ENCODE data around the gene WNT6.
"Not testable (repeated sequence)": the region's sequence is repeated elsewhere in the genome, so short reads cannot be mapped to it uniquely, and the experiment has no call there.

Gene WNT6

GRCh38 chr2:218831378-218831990 is 28.1 kb upstream of the WNT6 start, which contains the start of gene PRKAG3:
Gene PRKAG3 (minus strand): TSS chr2:218831803.
- DNase-seq = no peak

DNA sequence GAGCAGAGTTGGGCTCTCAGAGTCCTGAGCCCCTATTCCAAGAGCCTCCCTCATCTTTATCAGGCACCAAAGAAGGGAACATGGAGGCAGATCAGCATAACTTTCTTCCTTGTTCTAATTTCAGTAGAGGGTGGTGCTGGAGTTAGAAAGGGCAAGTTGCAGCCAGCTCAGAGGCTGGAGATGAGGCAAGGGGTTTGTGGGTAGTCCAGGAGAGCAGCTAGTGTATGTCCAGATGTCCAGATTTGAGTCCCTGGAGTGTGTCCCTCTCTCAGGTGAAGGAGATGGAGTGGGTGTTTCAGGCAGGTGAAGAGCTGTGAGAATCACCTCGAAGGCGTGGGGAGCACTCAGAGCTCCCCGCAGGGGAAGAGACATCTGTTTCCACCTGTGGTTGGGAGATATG is 27.5 kb upstream of the WNT6 start:
- no peak for DNase-seq

- no peak for DNase-seq
These were observed 27.1 kb upstream of the WNT6 start for GRCh38 chr2:218832520-218832919.

DNA sequence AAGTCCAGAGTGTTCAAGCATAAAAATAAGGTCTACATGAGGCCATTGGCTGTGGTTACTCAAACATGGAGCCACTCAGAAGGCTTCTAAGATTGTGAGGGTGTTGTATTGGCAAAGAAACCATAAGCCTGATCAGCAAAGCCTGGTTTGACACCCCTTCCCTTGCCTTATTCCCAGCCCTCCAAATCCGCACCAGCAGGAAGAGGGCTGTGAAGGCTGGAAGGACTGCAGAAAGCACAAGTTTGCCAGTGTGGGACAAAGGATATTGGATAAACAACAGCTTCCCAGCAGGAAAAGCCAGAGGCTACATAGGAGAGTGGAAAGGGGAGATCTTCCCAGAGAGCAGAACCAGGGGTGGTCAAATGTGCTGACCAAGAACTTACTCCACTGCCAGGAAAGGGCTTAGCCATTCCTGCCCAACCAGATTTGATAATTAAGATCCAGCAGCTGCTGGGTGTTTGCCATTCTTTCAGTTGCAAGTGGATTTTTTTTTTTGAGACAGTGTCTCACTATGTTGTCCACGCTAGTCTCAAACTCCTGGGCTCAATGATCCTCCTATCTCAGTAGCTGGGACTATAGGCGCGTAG is 26.5 kb upstream of the WNT6 start:
- no peak for DNase-seq

DNA sequence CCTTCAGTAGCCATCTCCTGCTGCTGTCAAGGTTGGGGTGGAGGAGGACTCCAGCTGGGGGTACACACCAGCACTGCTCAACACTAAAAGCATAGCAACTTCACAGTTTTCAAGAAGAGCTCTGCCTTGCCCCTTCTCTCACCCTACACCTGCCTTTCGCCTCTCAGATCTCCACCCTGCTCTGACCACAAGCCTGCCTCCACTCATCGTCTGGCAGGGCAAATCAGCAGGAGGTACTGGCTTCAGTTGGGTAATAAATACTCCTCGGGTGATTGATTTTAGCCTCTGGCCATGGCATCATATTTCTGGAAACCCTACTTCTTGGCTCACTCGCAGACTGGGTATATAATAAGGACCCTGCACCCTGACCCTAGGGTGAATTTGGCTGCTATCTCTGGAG is 24.9 kb upstream of the WNT6 start:
- DNase-seq = no peak

DNA sequence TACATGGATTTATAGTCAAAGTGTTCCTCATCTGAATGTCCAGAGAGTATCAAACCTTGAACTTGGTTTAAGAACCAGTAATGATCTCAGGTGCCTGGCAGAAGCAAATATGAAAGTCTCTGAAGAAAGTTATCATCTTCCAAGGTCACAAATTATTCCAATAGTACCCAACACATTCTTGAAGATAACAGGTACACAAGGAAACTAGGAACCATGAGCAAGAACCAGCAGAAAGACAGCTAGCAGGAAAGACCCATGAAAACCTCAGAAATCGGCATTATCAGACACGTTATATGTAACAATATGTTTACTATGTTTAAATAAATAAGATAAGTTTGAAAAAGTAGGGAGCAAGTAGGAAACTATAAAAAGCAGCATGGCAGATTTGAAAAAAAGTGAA is 22.1 kb upstream of the WNT6 start:
- DNase-seq = no peak

GRCh38 chr2:218839430-218839829 is 20.2 kb upstream of the WNT6 start:
- DNase-seq = no peak

DNA sequence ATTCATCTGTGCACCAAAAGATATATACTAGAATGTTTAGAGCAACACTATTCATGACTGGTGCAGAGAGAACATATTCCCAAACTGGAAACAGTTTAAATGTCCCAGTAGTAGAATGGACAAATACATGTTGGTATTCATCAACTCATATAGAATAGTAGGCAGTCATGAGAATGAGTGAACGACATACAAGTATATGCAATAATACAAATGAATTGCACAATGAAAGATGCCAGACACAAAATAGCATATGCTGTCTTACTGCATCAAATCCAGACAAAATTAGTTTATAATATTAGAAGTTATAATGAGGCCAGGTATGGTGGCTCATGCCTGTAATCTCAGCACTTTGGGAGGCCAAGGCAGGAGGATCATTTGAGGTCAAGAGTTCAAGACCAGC is 19.7 kb upstream of the WNT6 start:
- no peak for DNase-seq

- DNase-seq = not testable (repeated sequence)
These were observed 15.3 kb upstream of the WNT6 start for GRCh38 chr2:218844334-218844733.

- not testable (repeated sequence) for DNase-seq
These were observed 12.6 kb upstream of the WNT6 start for GRCh38 chr2:218846963-218847362.

- no peak for DNase-seq
These were observed 9.9 kb upstream of the WNT6 start for GRCh38 chr2:218849721-218850120.

DNA sequence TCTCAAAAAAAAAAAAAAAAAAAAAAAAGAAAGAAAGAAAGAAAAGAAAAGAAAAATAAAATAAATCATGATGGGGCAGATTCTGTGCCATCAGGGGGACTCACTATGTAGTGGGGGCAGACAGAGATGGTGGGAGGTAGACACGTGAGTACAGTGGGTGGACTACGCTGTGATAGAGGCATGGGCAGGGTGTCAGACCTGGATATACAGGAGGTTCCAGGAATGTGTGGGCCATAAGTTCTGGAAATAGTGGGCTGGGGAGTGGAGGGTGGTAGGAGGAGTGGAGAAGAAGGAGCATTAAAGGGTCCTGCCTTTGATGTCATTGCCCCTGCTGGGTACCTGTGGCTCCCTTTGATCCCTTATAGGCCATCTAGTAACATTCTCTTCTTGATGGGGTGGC is 8.8 kb upstream of the WNT6 start:
- DNase-seq = peak in 1 of 2 experiments; percentile 7

GRCh38 chr2:218851286-218851685 is 8.3 kb upstream of the WNT6 start:
- no peak for DNase-seq

GRCh38 chr2:218852911-218853667 is 6.5 kb upstream of the WNT6 start:
- DNase-seq = peak; percentile 76 to 77

DNA sequence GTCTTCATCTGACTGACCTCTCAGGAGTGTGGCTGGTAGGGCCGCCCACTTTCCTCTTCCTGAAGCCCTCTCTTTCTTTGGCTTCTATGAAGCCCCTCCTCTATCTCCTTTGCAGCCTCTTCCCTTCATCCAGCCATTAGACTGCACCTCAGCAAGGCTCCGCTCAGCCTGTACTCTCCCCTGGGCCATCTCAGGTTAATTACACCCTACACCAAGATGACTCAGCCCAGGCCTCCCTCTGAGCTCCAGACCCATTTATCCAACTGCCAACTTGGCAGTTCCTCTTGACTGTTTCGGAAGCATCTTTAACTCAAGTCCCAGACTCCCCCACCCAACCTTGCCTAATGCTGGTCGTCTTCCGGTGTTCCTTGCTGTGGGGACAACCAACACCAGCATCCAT is 5.8 kb upstream of the WNT6 start:
- no peak for DNase-seq

DNA sequence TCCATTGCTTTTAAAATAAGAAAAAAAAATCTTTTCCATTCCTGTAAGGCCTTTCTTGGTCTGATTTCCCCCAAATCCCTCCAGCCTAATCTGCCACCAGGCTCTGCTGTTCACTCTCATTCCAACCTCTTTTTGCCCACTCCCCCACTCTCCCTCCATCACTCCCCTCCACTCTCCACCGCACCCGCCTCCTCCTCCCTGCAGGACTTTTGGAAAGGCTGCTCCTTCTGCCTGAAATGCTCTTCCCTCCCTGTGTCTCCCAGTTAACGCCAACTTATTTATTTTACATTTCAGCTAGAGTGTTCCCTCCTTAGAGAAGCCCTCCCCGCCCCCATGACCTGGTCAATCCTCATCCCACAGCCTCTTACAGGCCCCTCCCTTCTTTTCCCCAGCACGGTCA is 4.7 kb upstream of the WNT6 start:
- DNase-seq = no peak

DNA sequence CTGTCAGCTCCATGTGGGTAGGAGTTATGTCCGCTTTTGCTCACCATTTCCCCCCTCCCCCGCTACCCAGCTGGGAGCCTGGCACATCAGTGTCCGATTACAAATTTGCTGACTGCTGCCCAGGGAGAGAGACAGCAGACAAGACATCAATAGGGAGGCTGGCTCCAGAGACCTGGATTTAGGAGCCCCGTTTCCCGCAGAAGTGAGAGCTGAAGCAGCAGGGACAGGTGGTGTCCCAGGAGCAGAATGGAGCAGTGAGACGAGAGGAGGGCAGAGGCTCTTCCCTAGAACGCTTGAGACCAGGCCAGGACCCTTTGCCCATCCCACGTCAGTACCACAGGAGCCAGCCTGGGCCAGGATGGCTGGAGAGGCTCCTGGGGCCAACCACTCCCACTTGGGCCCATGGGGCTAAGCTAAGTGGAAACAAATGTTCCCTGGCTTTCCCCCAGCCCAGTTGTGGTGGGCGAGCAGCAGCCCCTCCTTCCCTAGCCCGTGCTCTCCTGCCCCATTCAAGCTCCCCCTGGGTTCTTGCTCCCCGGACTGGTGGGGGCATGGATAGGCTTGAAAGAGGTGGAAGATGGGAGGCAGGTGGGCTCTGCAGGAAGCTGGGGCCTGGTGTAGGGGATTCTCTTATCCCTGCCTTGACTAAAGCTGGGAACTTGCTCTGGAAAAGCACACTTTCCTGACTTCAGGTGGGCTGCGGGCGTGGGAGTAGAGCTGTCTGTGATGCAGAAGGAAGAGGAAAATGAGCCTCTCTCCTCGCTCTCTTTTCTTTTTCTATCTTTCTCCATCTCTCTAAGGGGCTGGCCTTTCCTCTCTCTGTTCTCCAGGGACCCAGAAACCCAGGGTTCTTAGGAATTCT is 4.1 kb upstream of the WNT6 start:
- no peak for DNase-seq

DNA sequence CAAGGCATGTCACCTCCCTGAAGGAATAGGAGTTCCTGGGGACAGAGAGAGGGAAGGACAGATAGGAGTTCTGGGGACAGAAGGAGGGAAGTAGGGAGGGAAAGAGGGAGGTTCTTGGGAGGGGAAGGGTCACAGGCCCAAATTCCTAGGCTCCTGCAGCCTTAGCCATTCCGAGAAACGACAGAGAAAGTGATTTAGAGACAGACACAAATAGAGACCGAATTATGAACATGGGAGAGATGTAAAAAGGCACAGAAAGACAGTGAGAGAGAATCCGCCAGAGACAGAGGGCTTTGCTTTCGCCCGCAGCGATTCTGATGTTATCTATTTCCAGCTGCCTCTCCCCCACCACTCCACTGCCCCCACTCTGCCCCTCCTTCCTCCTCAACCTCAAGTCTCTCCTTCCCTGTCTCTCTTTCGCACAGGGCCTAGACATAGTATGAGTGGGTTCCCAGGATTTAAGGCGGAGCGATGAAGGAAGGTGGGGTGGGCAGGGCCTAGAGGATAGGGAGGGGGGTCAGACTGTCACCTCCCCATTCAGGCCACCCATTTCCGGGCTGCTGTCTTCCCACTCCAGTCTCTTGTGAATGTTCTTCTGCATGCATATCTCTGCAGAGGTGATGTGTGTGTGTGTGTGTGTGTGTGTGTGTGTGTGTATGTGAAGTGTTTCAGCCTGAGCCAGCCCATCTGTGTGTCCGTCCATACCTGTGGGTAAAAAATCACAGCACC is 3.3 kb upstream of the WNT6 start:
- DNase-seq = no peak

- no peak for DNase-seq
These were observed 2.7 kb upstream of the WNT6 start for GRCh38 chr2:218856896-218857243.

DNA sequence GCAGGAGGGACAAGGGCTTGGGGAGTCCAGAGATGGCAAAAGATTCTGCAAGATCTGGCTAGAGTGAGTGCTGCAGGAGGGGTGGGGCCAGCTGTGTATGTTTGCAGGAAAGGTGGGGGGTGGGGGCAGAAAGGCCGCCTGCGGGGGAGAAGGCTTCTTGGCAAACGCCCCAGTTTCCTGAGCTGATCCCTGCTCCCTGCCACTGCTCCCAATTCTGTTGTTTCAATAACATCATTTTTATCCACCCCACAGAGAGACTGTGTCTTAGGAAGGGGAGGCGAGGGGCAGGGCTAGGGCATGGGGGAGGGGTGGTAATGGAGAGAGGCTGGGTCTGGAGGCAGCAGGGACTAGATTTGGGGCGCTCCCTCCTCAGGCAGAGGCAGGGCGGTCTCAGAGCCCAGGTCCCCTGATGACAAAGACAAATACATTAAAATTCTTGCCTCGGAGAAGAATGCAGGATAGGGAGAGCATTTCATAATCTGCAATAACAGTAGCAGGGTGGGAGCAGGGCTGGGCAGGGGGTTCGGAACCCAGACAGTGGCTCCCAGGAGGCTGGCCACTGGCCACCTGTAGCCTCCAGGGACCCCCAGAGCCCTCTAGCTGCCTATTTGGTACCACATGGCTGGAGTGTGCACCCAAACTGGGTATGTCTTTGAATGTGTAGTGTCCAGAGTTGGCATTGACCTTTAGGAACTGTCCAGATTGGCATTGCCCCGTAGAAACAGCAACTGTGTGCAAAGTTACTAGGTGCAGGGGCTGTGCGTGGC is 2.1 kb upstream of the WNT6 start:
- DNase-seq = no peak

DNA sequence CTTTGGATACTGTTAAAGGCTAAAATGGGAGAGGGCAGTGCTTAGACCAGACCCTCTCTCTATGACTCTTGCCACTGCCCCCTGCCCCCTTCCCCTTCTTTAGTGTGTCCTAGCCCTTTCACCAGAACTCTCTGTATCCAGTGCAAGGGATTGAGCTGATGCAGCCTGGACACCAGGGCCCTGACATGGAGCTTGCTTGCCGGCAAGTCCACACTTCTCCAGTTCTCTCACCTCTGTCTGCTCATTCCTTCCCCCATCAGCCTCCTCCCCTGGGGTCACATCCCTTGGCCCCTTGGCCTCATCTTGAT is 1.5 kb upstream of the WNT6 start:
- DNase-seq = no peak
